Astrocyte (in vitro differentiated cells and primary cell): ENCODE measurements around the gene MGST3. TPM values are rescaled to one million over a fixed set of nuclear protein-coding genes. Genes with fewer than 3 reads are reported as not detected.

Source experiments
- DNase-seq: peaks from one replicate; pipeline ENCODE4 v3.0.0-alpha.2; 2010; ENCODE audit warnings: low read depth
- FAIRE-seq: peaks from 2 replicates; lab custom pipeline; 2011; peaks lifted over from hg19 to GRCh38; lab: Jason Lieb, UNC
- H2AFZ ChIP-seq: 2 replicates; pipeline ENCODE4 v1.6.0; 2012; ENCODE audit warnings: low read depth, low read length, inconsistent platforms
- H3K27ac ChIP-seq: 2 replicates; pipeline ENCODE4 v1.5.1; 2011; ENCODE audit warnings: low read depth, low read length, inconsistent platforms
- H3K27me3 ChIP-seq: 2 replicates; pipeline ENCODE4 v1.6.0; 2011; ENCODE audit warnings: low read length, inconsistent platforms; ENCODE audit not compliant: insufficient read depth
- H3K36me3 ChIP-seq: 2 replicates; pipeline ENCODE4 v1.5.1; 2011; ENCODE audit warnings: low read length, inconsistent platforms; ENCODE audit not compliant: insufficient read depth
- H3K4me1 ChIP-seq: 2 replicates; pipeline ENCODE4 v1.5.1; 2011; ENCODE audit warnings: low read length, inconsistent platforms; ENCODE audit not compliant: insufficient read depth
- H3K4me2 ChIP-seq: 2 replicates; pipeline ENCODE4 v1.6.0; 2012; ENCODE audit warnings: low read length, inconsistent platforms
- H3K4me3 ChIP-seq: 2 replicates; pipeline ENCODE4 v1.5.1; 2011; ENCODE audit warnings: low read depth, mild to moderate bottlenecking, low read length, inconsistent platforms; ENCODE audit not compliant: insufficient read depth
- H3K79me2 ChIP-seq: 2 replicates; pipeline ENCODE4 v1.6.0; 2012; ENCODE audit warnings: mild to moderate bottlenecking, low read length, inconsistent platforms; ENCODE audit not compliant: insufficient read depth
- H3K9ac ChIP-seq: 2 replicates; pipeline ENCODE4 v1.6.0; 2012; ENCODE audit warnings: mild to moderate bottlenecking, low read length, inconsistent platforms
- H3K9me3 ChIP-seq: 2 replicates; pipeline ENCODE4 v1.5.1; 2012; ENCODE audit warnings: low read depth, mild to moderate bottlenecking, low read length, inconsistent platforms; ENCODE audit not compliant: insufficient read depth
- H4K20me1 ChIP-seq: 2 replicates; pipeline ENCODE4 v1.6.0; 2012; ENCODE audit warnings: low read length, inconsistent platforms; ENCODE audit not compliant: insufficient read depth
- H3K27ac Mint-ChIP-seq: one replicate; pipeline ENCODE4 v1.8.0; 2021; ENCODE audit warnings: mild to moderate bottlenecking, mixed read lengths; ENCODE audit not compliant: unreplicated experiment
- H3K27me3 Mint-ChIP-seq: one replicate; pipeline ENCODE4 v1.8.0; 2021; ENCODE audit warnings: low read depth, mixed read lengths; ENCODE audit not compliant: unreplicated experiment
- H3K36me3 Mint-ChIP-seq: one replicate; pipeline ENCODE4 v1.8.0; 2021; ENCODE audit warnings: low read depth, mixed read lengths; ENCODE audit not compliant: unreplicated experiment
- H3K4me1 Mint-ChIP-seq: one replicate; pipeline ENCODE4 v1.8.0; 2021; ENCODE audit warnings: low read depth, mixed read lengths; ENCODE audit not compliant: unreplicated experiment
- H3K4me3 Mint-ChIP-seq: one replicate; pipeline ENCODE4 v1.8.0; 2021; ENCODE audit warnings: mild to moderate bottlenecking, moderate library complexity, mixed read lengths; ENCODE audit not compliant: unreplicated experiment
- H3K9me3 Mint-ChIP-seq: one replicate; pipeline ENCODE4 v1.8.0; 2021; ENCODE audit warnings: mild to moderate bottlenecking, mixed read lengths; ENCODE audit not compliant: unreplicated experiment
- CTCF ChIP-seq: IDR thresholded peaks from 2 replicates; pipeline ENCODE4 v1.5.1; 2011; ENCODE audit warnings: low read depth, mild to moderate bottlenecking, inconsistent platforms, low read length, moderate library complexity; ENCODE audit not compliant: insufficient read depth
- EZH2 ChIP-seq: IDR thresholded peaks from 2 replicates; pipeline ENCODE4 v1.6.1; 2012; ENCODE audit warnings: mild to moderate bottlenecking, low read length, inconsistent platforms; ENCODE audit not compliant: insufficient read depth
- total RNA-seq: library from RNA; stranded (reverse); gene quantifications from 2 replicates; pipeline ENCODE4 v1.2.1, GENCODE V29; 2021

Gene MGST3
- total RNA-seq, 1 donor from 2014 or later, result 210 TPM

GRCh38 chr1:165659581-165659895 lies 28.5 kb downstream of the MGST3 start:
- no peaks in the 10 kb centered on the region for H3K4me1 ChIP-seq
- no peaks in the 10 kb centered on the region for H3K9me3 ChIP-seq
- Mint-ChIP-seq H3K4me3 (no peak overlapping the region), H3K4me1 (peaks cover 6% of the 10 kb centered on the region), H3K27ac (no peak overlapping the region), H3K27me3 (no peaks in the 10 kb centered on the region), H3K36me3 (peaks cover 19% of the 10 kb centered on the region), H3K9me3 (no peaks in the 10 kb centered on the region)
- DNase-seq, result no peak
- FAIRE-seq, result no peak
- H2AFZ ChIP-seq, result no peak overlapping the region
- H3K9ac ChIP-seq, result no peak overlapping the region
- H3K36me3 ChIP-seq, result peaks cover 29% of the 10 kb centered on the region
- H3K4me2 ChIP-seq, result no peak overlapping the region
- no peak for TF ChIP-seq CTCF
- TF ChIP-seq EZH2, result no peak
- H3K27ac ChIP-seq, result no peak overlapping the region
- peaks cover 3% of the 10 kb centered on the region for H4K20me1 ChIP-seq
- no peaks in the 10 kb centered on the region for H3K79me2 ChIP-seq
- no peaks in the 10 kb centered on the region for H3K27me3 ChIP-seq
- no peak overlapping the region for H3K4me3 ChIP-seq

GRCh38 chr1:165661703-165662102 lies 30.7 kb downstream of the MGST3 start:
- no peak overlapping the region for H3K9ac ChIP-seq
- no peaks in the 10 kb centered on the region for H3K27me3 ChIP-seq
- peaks cover 36% of the 10 kb centered on the region for H3K36me3 ChIP-seq
- no peak for DNase-seq
- H3K4me2 ChIP-seq, result no peak overlapping the region
- no peak overlapping the region for H3K27ac ChIP-seq
- Mint-ChIP-seq H3K4me3 (no peak overlapping the region), H3K27ac (no peak overlapping the region), H3K4me1 (peaks cover 6% of the 10 kb centered on the region), H3K27me3 (no peaks in the 10 kb centered on the region), H3K36me3 (peaks cover 18% of the 10 kb centered on the region), H3K9me3 (no peaks in the 10 kb centered on the region)
- TF ChIP-seq CTCF (no peak), EZH2 (no peak)
- H4K20me1 ChIP-seq, result peaks cover 7% of the 10 kb centered on the region
- no peak overlapping the region for H3K4me3 ChIP-seq
- H3K79me2 ChIP-seq, result no peaks in the 10 kb centered on the region
- H3K4me1 ChIP-seq, result no peaks in the 10 kb centered on the region
- no peaks in the 10 kb centered on the region for H3K9me3 ChIP-seq
- no peak overlapping the region for H2AFZ ChIP-seq
- no peak for FAIRE-seq

GRCh38 chr1:165662186-165662585 lies 31.2 kb downstream of the MGST3 start:
- peaks cover 7% of the 10 kb centered on the region for H4K20me1 ChIP-seq
- no peaks in the 10 kb centered on the region for H3K27me3 ChIP-seq
- TF ChIP-seq EZH2 (no peak), CTCF (no peak)
- H2AFZ ChIP-seq, result no peak overlapping the region
- no peak overlapping the region for H3K27ac Mint-ChIP-seq
- H3K4me3 Mint-ChIP-seq, result no peak overlapping the region
- peaks cover 20% of the 10 kb centered on the region for H3K36me3 Mint-ChIP-seq
- no peaks in the 10 kb centered on the region for H3K4me1 ChIP-seq
- FAIRE-seq (no peak), DNase-seq (no peak)
- H3K9ac ChIP-seq, result no peak overlapping the region
- H3K36me3 ChIP-seq, result peaks cover 40% of the 10 kb centered on the region
- no peaks in the 10 kb centered on the region for H3K79me2 ChIP-seq
- peaks cover 6% of the 10 kb centered on the region for H3K4me1 Mint-ChIP-seq
- no peak overlapping the region for H3K4me3 ChIP-seq
- no peaks in the 10 kb centered on the region for H3K9me3 Mint-ChIP-seq
- no peak overlapping the region for H3K4me2 ChIP-seq
- no peak overlapping the region for H3K27ac ChIP-seq
- no peaks in the 10 kb centered on the region for H3K9me3 ChIP-seq
- H3K27me3 Mint-ChIP-seq, result no peaks in the 10 kb centered on the region
